OCI-LY3 (cell line): ENCODE results near the gene HOXB3.

ENCODE experiments used
- EZH2phosphoT487 ChIP-seq: fragments of 200-600 bp; shearing (Covaris generic); IDR thresholded peaks from 2 replicates; pipeline ENCODE4 v1.6.1; 2018; ENCODE audit warnings: antibody characterized with exemption, mixed run types, low read depth
- TF ChIP-seq, protein P1 (sequence below): fragments of 200-600, 300-600 bp; sonication (generic); IDR thresholded peaks from 2 replicates; pipeline ENCODE4 v1.5.1; 2014; ENCODE audit warnings: antibody characterized with exemption, low read length, low read depth

GRCh38 chr17:48552466-48553189 lies 37.4 kb downstream of the HOXB3 start:
- TF ChIP-seq, protein P1, sequence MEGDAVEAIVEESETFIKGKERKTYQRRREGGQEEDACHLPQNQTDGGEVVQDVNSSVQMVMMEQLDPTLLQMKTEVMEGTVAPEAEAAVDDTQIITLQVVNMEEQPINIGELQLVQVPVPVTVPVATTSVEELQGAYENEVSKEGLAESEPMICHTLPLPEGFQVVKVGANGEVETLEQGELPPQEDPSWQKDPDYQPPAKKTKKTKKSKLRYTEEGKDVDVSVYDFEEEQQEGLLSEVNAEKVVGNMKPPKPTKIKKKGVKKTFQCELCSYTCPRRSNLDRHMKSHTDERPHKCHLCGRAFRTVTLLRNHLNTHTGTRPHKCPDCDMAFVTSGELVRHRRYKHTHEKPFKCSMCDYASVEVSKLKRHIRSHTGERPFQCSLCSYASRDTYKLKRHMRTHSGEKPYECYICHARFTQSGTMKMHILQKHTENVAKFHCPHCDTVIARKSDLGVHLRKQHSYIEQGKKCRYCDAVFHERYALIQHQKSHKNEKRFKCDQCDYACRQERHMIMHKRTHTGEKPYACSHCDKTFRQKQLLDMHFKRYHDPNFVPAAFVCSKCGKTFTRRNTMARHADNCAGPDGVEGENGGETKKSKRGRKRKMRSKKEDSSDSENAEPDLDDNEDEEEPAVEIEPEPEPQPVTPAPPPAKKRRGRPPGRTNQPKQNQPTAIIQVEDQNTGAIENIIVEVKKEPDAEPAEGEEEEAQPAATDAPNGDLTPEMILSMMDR: peak; percentile 33
- no peak for TF ChIP-seq EZH2phosphoT487
